Panc1 (cell line): ENCODE results near the gene CHD6. TPM values are rescaled to one million over a fixed set of nuclear protein-coding genes. Genes with fewer than 3 reads are reported as not detected.

Source experiments
- ATAC-seq: fragments of 200-7000 bp; cut with Tn5 transposase; 2 replicates; pipeline ENCODE4 v1.9.1; 2020; ENCODE audit warnings: mild to moderate bottlenecking, moderate library complexity
- BruUV-seq: library from RNA; stranded (reverse); fragments of 400-500 nt; replicated peaks from 2 replicates; lab custom pipeline; 2021; lab: Mats Ljungman, UMichigan
- CTCF ChIA-PET: fragments of 300-600 bp; sonication (Branson Sonifier 250); formaldehyde crosslinking; loops from one replicate; lab custom pipeline; 2022; ENCODE audit warnings: antibody characterized with exemption; lab: Charles Lee
- POLR2A ChIA-PET: fragments of 300-600 bp; sonication (Branson Sonifier 250); formaldehyde crosslinking; loops from one replicate; lab custom pipeline; 2022; ENCODE audit warnings: antibody characterized with exemption; lab: Charles Lee
- DNase-seq: peaks from one replicate; pipeline ENCODE4 v3.0.0-alpha.2; 2010; ENCODE audit warnings: low read depth, low spot score
- H3K27ac ChIP-seq: 2 replicates; pipeline ENCODE4 v1.5.1; 2011; ENCODE audit warnings: mild to moderate bottlenecking, low read length, inconsistent platforms
- H3K27me3 ChIP-seq: fragments of 200-500 bp; sonication (Bioruptor generic); 2 replicates; pipeline ENCODE4 v1.6.0; 2014; ENCODE audit warnings: low read length, inconsistent platforms; ENCODE audit not compliant: control insufficient read depth, insufficient read depth
- H3K36me3 ChIP-seq: fragments of 200-500 bp; sonication (Bioruptor generic); 2 replicates; pipeline ENCODE4 v1.5.1; 2014; ENCODE audit warnings: inconsistent platforms, mild to moderate bottlenecking, low read length, moderate library complexity; ENCODE audit not compliant: control insufficient read depth, insufficient read depth
- H3K4me1 ChIP-seq: 2 replicates; pipeline ENCODE4 v1.5.1; 2011; ENCODE audit warnings: inconsistent platforms, mild to moderate bottlenecking, low read length, moderate library complexity; ENCODE audit not compliant: control insufficient read depth, insufficient read depth
- H3K4me3 ChIP-seq, 2 experiments: 2 replicates each; pipeline ENCODE4 v1.5.1; 2011 to 2012; ENCODE audit warnings: low read depth in 2 of 2, low read length in 2 of 2, mild to moderate bottlenecking in 2 of 2, inconsistent platforms in 1 of 2, moderate library complexity in 1 of 2
- H3K9me3 ChIP-seq: fragments of 200-500 bp; sonication (Bioruptor generic); 2 replicates; pipeline ENCODE4 v1.5.1; 2014; ENCODE audit warnings: low read depth, mild to moderate bottlenecking, inconsistent platforms, low read length, moderate library complexity; ENCODE audit not compliant: control insufficient read depth, insufficient read depth
- POLR2AphosphoS5 ChIP-seq: IDR thresholded peaks from 2 replicates; pipeline ENCODE4 v1.6.1; 2012; ENCODE audit warnings: mild to moderate bottlenecking, low read depth, low read length, moderate library complexity
- SIN3A ChIP-seq: IDR thresholded peaks from 2 replicates; pipeline ENCODE4 v1.6.1; 2012; ENCODE audit warnings: low read depth, mild to moderate bottlenecking, low read length, moderate library complexity, borderline replicate concordance; ENCODE audit not compliant: insufficient read depth
- TCF7L2 ChIP-seq: IDR thresholded peaks from 2 replicates; pipeline ENCODE4 v1.6.1; 2011; ENCODE audit warnings: mild to moderate bottlenecking, low read depth, low read length, inconsistent platforms
- in situ Hi-C: cut with HindIII; loops from 2 replicates; pipeline ENCODE4 v1.10.0; 2016; ENCODE audit warnings: low sequenced_read_pairs, low pct_unique_long_range_greater_than_20kb
- intact Hi-C: fragments of 100-400 bp; cut with micrococcal nuclease; formaldehyde crosslinking; loops from one replicate; pipeline ENCODE4 v1.10.0; 2022; ENCODE audit not compliant: unreplicated experiment
- total RNA-seq: library from RNA; stranded (reverse); gene quantifications from one replicate; pipeline ENCODE4 v1.2.1, GENCODE V29; 2021; ENCODE audit not compliant: unreplicated experiment
- TF ChIP-seq, protein P1 (sequence below): fragments of 450-650 bp; IDR thresholded peaks from 2 replicates; pipeline ENCODE4 v1.5.1; 2017; ENCODE audit warnings: mild to moderate bottlenecking
- TF ChIP-seq, protein P2 (sequence below), 2 experiments: IDR thresholded peaks; 2 replicates each; pipeline ENCODE4 v1.6.1; 2011 to 2012; ENCODE audit warnings: low read depth in 2 of 2, control low read depth in 1 of 2, low read length in 1 of 2, mild to moderate bottlenecking in 1 of 2, moderate library complexity in 1 of 2; ENCODE audit not compliant: insufficient read depth in 1 of 2

CHD6 gene
- total RNA-seq, 1 experiment from 2014 or later = 21.3 TPM

DNA sequence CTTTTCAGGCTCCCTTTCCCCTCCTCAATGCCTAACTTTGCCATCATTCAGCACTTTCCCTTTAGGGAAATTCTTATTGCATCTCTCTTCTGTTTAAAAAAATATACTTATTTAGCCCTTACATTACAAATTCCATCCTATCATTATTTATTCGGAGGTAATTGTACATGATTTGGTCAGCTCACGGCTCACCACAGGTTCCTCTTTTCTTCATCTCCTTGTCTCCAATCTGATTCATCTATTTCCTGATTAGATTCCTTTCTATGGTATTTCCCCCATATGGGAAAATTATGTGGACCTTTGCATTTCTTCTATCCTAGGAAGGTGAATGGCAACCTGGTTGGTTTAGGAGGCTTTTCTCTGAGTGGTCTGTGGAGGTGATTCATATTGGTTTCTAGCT is 238.6 kb downstream of the CHD6 start:
- Histone ChIP-seq H3K27me3 (peaks cover 10% of the 10 kb centered on the region; the same call in 1 of the 2 replicates), H3K4me1 (no peaks in the 10 kb centered on the region), H3K27ac (no peak overlapping the region), H3K9me3 (no peaks in the 10 kb centered on the region), H3K4me3 (no peak overlapping the region), H3K36me3 (no peaks in the 10 kb centered on the region)
- BruUV-seq = no TSS peak
- ChIA-PET CTCF (interaction anchor here (0.6 kb wide), 2 partner anchors 8 to 28 kb away, joined by 3 to 4 read pairs; no protein-coding TSS in a partner anchor), POLR2A (no interaction called here)
- in situ Hi-C loops = no loop called here
- ATAC-seq (no peak), DNase-seq (no peak)
- intact Hi-C loops = no loop called here
- no peak for TF ChIP-seq SIN3A
- no peak for TF ChIP-seq TCF7L2
- TF ChIP-seq POLR2AphosphoS5 = no peak
- TF ChIP-seq, protein P1, sequence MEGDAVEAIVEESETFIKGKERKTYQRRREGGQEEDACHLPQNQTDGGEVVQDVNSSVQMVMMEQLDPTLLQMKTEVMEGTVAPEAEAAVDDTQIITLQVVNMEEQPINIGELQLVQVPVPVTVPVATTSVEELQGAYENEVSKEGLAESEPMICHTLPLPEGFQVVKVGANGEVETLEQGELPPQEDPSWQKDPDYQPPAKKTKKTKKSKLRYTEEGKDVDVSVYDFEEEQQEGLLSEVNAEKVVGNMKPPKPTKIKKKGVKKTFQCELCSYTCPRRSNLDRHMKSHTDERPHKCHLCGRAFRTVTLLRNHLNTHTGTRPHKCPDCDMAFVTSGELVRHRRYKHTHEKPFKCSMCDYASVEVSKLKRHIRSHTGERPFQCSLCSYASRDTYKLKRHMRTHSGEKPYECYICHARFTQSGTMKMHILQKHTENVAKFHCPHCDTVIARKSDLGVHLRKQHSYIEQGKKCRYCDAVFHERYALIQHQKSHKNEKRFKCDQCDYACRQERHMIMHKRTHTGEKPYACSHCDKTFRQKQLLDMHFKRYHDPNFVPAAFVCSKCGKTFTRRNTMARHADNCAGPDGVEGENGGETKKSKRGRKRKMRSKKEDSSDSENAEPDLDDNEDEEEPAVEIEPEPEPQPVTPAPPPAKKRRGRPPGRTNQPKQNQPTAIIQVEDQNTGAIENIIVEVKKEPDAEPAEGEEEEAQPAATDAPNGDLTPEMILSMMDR = no peak
- TF ChIP-seq, protein P2, sequence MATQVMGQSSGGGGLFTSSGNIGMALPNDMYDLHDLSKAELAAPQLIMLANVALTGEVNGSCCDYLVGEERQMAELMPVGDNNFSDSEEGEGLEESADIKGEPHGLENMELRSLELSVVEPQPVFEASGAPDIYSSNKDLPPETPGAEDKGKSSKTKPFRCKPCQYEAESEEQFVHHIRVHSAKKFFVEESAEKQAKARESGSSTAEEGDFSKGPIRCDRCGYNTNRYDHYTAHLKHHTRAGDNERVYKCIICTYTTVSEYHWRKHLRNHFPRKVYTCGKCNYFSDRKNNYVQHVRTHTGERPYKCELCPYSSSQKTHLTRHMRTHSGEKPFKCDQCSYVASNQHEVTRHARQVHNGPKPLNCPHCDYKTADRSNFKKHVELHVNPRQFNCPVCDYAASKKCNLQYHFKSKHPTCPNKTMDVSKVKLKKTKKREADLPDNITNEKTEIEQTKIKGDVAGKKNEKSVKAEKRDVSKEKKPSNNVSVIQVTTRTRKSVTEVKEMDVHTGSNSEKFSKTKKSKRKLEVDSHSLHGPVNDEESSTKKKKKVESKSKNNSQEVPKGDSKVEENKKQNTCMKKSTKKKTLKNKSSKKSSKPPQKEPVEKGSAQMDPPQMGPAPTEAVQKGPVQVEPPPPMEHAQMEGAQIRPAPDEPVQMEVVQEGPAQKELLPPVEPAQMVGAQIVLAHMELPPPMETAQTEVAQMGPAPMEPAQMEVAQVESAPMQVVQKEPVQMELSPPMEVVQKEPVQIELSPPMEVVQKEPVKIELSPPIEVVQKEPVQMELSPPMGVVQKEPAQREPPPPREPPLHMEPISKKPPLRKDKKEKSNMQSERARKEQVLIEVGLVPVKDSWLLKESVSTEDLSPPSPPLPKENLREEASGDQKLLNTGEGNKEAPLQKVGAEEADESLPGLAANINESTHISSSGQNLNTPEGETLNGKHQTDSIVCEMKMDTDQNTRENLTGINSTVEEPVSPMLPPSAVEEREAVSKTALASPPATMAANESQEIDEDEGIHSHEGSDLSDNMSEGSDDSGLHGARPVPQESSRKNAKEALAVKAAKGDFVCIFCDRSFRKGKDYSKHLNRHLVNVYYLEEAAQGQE (IDR thresholded peaks at IDR 0.05; ENCODE audit: insufficient read depth in 1 of 2, low read depth in 2 of 2, low read length in 1 of 2) = no peak

DNA sequence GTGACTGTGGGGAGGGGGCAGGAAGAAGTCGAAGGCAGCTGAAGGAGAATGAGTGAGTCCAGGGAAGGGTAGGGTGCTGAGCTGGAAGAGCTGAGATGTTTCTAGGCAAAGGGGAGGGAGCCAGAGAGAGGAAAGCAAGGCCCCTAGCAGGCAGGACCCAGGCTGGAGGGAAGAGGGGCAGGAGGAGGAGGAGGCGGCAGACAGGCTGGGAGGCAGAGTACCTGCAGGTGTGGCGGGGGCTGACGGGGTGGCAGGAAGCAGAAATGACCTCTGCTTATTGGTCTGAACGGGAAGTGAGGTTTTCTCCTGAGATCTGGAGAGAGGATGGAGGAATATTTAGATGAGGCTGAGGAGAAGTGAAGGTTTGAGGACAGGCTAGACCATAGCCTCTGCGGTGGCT is 240.9 kb downstream of the CHD6 start:
- DNase-seq (no peak), ATAC-seq (peak; percentile 40; the same call in 1 of the 2 replicates)
- in situ Hi-C loops = no loop called here
- CTCF ChIA-PET = no interaction called here
- Histone ChIP-seq H3K27me3 (peaks cover 7% of the 10 kb centered on the region; the same call in 1 of the 2 replicates), H3K4me1 (no peaks in the 10 kb centered on the region), H3K36me3 (no peaks in the 10 kb centered on the region), H3K9me3 (no peaks in the 10 kb centered on the region), H3K27ac (no peak overlapping the region), H3K4me3 (no peak overlapping the region)
- intact Hi-C loops = no loop called here
- no peak for TF ChIP-seq TCF7L2
- no peak for TF ChIP-seq SIN3A
- TF ChIP-seq, protein P1 = no peak
- TF ChIP-seq, protein P2 (IDR thresholded peaks at IDR 0.05; ENCODE audit: insufficient read depth in 1 of 2, low read depth in 2 of 2, low read length in 1 of 2) = no peak
- no peak for TF ChIP-seq POLR2AphosphoS5
- POLR2A ChIA-PET = no interaction called here
- BruUV-seq = no TSS peak
